Endothelial cell of umbilical vein (primary cell): ENCODE data around the gene ASAP2.

Source experiments
- CTCF ChIP-seq, 2 donors: IDR thresholded peaks; 1 replicate in 1 of 2; 2 replicates in 1 of 2; pipeline ENCODE4 v1.5.1; 2011; ENCODE audit warnings: low read length in 2 of 2, mild to moderate bottlenecking in 2 of 2, moderate library complexity in 2 of 2, control low read depth in 1 of 2, inconsistent platforms in 1 of 2, low read depth in 1 of 2; ENCODE audit not compliant: insufficient read depth in 1 of 2; ENCODE audit errors: extremely low read depth in 1 of 2
- EZH2 ChIP-seq: IDR thresholded peaks from 2 replicates; pipeline ENCODE4 v1.6.1; 2012; ENCODE audit warnings: borderline replicate concordance, low read depth, mild to moderate bottlenecking, moderate library complexity, low read length, inconsistent platforms; ENCODE audit not compliant: severe bottlenecking
- GATA2 ChIP-seq: IDR thresholded peaks from 2 replicates; pipeline ENCODE4 v1.7.0; 2011; ENCODE audit warnings: low read depth, mild to moderate bottlenecking, moderate library complexity, mixed read lengths, low read length; ENCODE audit not compliant: insufficient read length, insufficient read depth
- JUN ChIP-seq: IDR thresholded peaks from 2 replicates; pipeline ENCODE4 v1.6.1; 2011; ENCODE audit warnings: borderline replicate concordance, low read depth; ENCODE audit not compliant: insufficient read length, insufficient read depth
- MAX ChIP-seq: IDR thresholded peaks from 2 replicates; pipeline ENCODE4 v1.6.1; 2011; ENCODE audit not compliant: insufficient read depth, insufficient read length
- POLR2A ChIP-seq: IDR thresholded peaks from 2 replicates; pipeline ENCODE4 v1.6.1; 2012; ENCODE audit warnings: low read depth, mild to moderate bottlenecking, control low read depth, low read length
- POLR2AphosphoS5 ChIP-seq: IDR thresholded peaks from 2 replicates; pipeline ENCODE4 v1.6.1; 2012; ENCODE audit warnings: low read depth, mild to moderate bottlenecking, control low read depth, low read length, moderate library complexity; ENCODE audit not compliant: insufficient read depth

GRCh38 chr2:9331704-9332103, 125.1 kb downstream of the ASAP2 start:
- TF ChIP-seq CTCF (IDR thresholded peaks at IDR 0.05; ENCODE audit: extremely low read depth in 1 of 2, insufficient read depth in 1 of 2, low read depth in 1 of 2, low read length in 2 of 2): no peak
- TF ChIP-seq POLR2A: no peak
- no peak for TF ChIP-seq MAX
- no peak for TF ChIP-seq EZH2
- no peak for TF ChIP-seq JUN
- TF ChIP-seq GATA2: no peak
- no peak for TF ChIP-seq POLR2AphosphoS5
